Testis (tissue), 2 donors: Measurements from ENCODE around the gene RPP25L.

ENCODE experiments used
- CTCF ChIP-seq, 3 experiments: fragments of 450-650 bp in 2 of 3; fragments of 200-600 bp in 1 of 3; sonication (generic) in 1 of 3; IDR thresholded peaks; one replicate each; pipeline ENCODE4 v1.5.1; 2016 to 2019; ENCODE audit warnings: antibody characterized with exemption in 3 of 3, mild to moderate bottlenecking in 2 of 3, moderate library complexity in 1 of 3
- POLR2A ChIP-seq: fragments of 450-650 bp; IDR thresholded peaks from one replicate; pipeline ENCODE4 v1.6.1; 2017; ENCODE audit warnings: antibody characterized with exemption, mild to moderate bottlenecking, moderate library complexity

- no peak for TF ChIP-seq CTCF (IDR thresholded peaks at IDR 0.05)
- no peak for TF ChIP-seq POLR2A
These were observed 39.8 kb downstream of the RPP25L start for GRCh38 chr9:34572092-34572491.
